GM15510 (cell line): ENCODE data around the gene HTT-AS.

Experiments
- POLR2A ChIP-seq: IDR thresholded peaks from 3 replicates; pipeline ENCODE4 v1.6.1; 2011; ENCODE audit warnings: borderline replicate concordance; ENCODE audit not compliant: insufficient read length; ENCODE audit errors: extremely low read depth

Gene HTT-AS

DNA sequence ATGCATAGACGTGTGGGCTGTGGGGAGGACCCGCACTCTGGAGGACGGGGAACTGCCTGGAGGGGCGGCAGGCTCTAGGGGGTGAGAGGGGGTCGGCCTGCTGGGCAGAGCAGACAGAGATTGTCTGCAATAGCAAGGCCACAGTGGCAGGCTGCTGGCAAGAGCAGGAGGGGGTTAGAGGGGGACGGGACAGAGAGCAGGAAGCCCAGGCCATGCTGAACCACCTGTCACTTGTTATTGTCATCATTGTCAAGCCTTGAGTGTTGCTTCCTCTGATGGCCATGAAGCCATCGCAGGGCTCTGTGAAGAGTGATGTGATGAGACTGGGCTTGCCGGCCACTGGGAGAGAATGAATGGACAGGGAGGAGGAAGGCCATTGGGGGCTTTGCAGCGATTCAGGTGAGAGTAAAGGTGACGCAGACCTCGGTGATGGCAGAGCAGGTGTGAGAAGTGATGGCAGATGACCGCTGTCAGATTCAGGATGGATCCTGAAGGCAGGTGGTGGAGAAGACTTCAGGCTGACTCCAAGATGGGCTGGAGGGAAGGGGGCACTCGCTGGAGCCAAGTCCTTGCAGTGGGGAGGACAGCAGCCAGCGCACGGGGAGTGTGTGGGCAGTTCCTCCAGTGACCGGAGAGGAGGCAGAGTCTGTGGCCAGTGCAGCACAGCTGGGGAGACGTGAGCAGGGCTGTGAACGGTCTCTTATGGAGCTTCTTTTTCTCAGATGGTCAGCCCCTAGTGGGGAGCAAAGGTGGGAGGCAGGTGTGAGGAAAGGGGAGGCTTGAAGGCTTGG lies 43.6 kb downstream of the HTT-AS start:
- TF ChIP-seq POLR2A = no peak

DNA sequence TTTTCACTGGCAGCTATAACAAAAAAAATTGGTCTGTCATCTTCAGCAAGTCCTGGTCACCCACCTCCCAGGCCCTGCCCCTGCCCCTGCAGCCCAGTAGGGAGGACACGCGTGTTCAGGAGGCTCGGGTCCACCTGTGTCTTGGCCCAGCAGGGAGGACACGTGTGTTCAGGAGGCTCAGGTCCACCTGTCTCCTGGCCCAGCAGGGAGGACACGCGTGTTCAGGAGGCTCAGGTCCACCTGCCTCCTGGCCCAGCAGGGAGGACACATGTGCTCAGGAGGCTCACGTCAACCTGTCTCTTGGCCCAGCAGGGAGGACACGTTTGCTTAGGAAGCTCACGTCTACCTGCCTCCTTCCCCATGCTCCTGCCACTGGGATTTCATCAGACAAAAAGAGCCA lies 44.9 kb downstream of the HTT-AS start:
- no peak for TF ChIP-seq POLR2A

DNA sequence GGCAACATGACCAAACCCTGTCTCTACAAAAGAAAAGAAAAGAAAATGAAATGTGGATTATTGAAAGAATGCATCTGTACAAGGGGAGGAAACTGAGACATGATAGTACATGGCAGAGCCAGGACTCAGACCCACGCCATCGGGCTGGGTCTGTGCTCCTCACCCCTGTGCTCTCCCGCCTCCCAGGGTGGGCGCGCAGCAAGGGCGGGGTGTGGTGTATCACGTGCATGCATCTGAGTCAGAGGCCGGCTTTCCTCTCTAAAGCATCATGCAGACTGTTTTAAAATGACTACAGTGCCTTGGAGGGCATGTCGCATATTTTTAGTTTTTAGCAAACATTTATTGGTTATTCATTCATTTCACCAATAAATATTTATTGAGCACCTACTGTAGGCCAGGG lies 47.8 kb downstream of the HTT-AS start:
- TF ChIP-seq POLR2A = no peak

DNA sequence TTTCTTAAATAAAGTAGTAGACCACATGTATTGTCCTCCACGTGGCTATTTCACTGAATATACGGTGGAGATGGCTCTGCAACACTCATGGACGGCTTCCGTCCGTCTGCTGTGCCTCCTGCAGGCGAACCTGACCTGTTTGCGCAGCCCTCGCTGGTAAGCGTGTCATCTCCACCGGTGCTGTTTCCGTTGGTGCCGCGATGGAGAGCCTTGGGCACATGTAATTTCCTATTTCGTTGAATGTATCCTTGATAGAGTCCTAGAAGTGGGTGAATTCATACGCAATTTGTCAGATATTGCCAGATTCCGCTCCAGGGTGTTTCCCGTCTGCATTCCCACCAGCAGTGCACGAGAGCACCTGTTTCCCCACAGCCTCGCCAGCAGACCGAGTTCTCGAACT lies 48.5 kb downstream of the HTT-AS start:
- no peak for TF ChIP-seq POLR2A

DNA sequence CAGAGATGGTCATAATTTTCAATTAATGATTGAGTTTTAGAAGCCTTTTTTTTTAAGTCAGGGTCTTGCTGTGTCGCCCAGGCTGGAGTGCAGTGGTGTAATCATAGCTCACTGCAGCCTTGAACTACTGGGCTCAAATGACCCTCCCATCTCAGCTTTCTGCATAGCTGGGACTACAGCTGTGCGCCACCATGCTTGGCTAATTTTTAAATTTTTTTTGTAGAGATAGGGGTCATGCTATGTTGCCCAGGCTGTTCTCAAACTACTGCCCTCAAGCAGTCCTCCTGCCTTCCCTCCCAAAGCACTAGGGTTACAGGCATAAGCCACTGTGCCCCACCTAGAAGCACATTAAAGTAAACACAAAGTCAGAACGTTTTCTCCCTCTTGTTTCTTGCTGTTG lies 51.7 kb downstream of the HTT-AS start:
- TF ChIP-seq POLR2A = no peak

DNA sequence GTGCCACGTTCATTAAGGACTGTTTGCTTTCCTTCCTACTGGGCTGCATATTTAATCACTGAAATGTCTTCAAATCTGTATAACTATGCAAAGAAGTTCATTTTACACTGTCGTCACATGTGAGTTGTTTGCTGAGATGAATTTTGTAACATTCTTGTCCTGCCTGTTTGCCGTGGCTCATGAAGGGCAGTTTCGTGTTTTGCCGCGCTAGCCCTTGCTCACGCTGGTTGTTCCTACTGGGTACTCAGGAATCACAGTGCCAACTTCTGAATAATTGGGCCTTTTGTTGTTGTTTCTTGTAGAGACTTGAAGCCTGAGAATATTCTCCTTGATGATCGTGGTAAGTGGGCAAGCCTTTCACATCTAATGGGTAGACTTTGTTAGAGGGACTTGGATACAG lies 52.2 kb downstream of the HTT-AS start:
- TF ChIP-seq POLR2A = no peak

DNA sequence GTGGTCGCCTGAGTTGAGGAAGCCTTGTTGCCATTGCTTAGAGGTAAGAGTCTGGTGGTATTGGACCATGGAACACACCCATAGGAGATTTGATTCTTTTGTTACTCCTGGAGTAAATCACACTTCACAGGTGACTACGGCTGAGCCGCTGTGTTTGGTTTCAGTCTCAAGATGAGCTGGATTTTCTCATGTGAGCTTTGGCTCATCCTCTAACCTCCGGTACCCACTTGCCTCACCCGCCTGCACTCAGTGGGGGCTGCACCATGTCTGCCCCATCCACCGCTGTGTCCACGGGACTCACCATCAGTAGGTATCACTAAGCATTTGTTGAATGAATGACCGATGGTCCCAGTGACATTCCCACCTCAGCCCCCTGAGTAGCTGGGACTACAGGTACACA lies 52.7 kb downstream of the HTT-AS start:
- TF ChIP-seq POLR2A = no peak

DNA sequence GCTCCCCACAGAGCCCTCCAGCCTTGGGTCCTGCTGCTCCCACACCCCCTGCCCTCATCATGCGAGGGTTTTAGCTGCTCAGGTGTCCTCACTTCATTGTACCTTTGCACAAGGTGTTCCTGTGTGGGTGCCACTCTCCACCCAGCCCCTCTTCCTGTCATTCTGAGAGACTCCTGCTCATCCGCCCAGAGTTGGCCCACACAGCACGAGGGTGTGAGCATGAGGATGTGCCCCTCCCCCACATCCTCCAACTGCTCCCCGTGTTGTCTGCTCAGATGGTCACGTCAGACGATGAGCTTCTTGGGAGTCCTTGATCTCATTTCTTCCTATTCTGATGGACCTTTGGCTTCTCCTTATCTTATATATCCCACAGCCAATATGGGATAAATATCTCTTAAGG lies 53.2 kb downstream of the HTT-AS start:
- no peak for TF ChIP-seq POLR2A

DNA sequence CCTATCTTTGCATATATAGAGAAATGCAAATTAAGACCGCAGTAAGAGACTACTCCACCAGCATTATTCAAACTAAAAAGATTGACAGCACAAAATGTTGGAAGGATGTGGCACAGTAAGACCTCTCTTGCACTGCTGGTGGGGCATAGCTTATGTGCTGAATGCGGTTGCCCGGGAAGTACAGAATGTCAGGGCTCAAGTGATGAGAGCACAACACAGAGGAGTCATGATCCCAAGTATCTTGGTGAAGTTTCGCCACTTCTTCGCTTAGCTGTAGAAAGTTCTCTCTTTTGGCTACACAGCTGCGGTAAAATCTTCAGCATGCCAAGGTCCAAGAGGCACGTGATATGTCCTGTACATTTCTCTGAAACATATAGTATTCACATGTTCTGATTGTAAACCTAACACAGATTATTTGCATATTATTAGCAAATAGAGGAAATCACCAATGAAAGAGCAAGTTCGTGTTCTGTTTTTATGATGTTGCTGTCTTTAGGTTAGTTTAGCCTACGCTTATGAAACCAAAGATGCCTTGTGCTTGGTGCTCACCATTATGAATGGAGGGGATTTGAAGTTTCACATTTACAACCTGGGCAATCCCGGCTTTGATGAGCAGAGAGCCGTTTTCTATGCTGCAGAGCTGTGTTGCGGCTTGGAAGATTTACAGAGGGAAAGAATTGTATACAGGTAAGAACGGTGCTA lies 55.0 kb downstream of the HTT-AS start:
- TF ChIP-seq POLR2A = no peak

DNA sequence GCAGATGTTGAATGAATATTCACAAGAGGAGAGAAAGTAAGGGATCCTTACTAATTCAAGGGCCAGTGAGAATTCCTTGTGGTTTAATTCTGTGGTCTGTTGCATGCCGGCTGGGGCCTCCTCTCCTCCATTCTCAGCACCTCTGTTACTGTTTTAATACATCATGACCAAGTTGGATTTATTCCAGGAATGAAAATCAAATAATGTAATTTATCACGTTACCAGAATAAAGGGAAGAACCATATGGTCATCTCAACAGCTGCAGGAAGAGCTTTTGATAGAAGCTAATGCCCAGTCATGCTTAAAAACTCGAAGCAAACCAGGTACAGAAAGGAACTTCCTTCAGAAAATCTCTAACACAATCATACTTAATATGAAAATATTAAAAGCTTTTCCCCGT lies 56.8 kb downstream of the HTT-AS start:
- no peak for TF ChIP-seq POLR2A

DNA sequence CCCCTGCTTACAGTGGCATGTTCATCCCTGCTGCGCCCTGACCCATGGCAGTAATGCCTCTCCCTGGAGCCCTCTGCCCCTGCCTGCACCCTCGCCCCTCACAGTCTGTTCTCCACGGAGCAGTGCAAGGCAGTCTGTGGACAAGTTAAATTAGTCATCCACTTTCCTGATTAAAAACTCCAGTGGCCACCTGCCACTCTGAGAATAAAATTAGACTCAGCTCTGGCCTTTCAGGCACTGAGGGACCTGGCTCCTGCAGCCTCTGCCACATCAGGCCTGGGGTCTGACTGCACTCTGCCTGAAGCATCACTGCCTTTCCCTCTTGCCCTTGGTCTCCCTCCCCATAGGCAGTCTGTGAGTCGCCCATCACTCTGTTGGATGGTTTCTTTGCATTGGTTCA lies 57.4 kb downstream of the HTT-AS start:
- TF ChIP-seq POLR2A = no peak

DNA sequence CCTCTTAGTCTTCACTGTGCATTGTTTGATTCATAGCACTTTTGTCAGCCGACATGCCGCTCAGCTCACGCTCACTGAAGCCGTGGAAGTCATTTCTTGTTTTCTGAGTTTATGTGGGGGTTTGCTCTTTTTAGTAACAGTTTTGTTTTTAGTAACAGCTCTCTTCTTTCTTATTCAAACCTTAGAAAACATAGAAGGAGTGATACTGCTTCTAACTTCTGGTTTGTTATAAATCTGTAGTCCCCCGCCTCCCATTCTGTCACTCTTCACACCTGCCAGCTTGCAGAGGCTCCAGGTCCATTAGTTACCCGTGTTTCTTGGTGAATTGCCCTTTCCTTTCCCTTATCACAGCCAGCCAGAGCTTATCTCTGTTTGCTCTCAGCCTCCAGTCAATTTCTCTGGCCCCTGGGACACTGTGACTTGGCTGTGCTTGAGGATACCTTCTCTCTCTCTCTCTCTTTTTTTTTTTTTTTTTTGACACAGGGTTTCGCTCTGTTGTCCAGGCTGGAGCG lies 60.4 kb downstream of the HTT-AS start:
- TF ChIP-seq POLR2A = no peak
